DMS79 (cell line): ENCODE results near the gene GGNBP2.

Experiments used
- DNase-seq: peaks from one replicate; lab custom pipeline; 2025; lab: John Stamatoyannopoulos, UW

The GGNBP2 gene

DNA sequence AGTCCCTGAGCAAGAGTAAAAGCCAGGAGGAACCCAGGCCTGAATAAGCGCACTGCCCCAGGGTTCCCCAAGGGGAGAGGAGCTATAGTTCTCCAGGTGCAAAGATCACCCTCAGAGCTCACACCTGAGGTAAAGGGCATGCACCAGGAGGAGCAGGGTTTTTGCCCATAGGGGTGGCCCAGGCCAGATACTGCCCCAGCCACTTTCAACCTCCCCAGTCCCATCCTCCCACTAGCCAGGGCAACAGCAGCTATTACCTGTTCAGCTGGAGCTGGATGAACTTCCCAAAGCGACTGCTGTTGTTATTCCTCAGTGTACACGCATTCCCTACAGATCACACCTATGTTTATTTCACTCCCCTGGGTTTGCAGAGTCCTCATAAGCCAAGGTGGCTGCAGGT, 29.9 kb upstream of the GGNBP2 start:
- DNase-seq: no peak

DNA sequence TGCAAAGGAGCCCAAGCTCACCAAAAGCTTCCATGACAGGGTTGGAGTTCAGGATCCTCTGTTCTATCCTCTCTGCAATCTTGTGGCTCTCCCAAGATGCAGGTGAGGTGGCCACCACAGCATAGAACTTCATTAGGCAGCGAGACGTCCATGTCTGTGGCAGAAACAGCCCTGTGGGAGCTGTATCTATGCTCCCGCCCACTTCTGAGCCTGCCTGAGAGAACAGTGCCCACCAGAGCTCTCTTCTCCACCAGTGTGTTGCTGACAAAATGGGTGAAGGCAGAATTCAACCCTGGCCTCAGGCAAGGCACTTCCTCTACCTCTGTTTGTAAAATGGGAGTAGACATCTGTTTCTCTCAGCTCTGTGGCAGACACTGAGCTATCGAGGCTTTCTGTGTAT, 28.9 kb upstream of the GGNBP2 start:
- DNase-seq: no peak

DNA sequence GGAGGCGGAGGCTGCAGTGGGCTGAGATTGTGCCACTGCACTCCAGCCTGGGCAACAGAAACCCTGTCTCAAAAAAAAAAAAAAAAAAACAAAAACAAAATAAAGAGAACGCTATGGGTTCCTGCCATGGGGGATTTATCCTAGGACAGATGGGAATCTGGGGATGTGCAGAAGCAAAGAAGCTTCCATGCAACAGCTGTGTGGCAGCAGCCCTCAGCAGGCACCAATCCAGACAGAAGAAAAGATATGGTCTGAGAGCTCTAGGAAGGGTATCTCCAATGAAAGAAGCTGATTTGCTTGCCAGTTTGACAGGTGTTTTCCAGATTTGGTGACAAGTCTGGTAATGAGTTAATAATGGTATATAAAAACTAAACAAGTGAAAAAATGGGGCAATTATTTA, 21.6 kb upstream of the GGNBP2 start:
- no peak for DNase-seq

DNA sequence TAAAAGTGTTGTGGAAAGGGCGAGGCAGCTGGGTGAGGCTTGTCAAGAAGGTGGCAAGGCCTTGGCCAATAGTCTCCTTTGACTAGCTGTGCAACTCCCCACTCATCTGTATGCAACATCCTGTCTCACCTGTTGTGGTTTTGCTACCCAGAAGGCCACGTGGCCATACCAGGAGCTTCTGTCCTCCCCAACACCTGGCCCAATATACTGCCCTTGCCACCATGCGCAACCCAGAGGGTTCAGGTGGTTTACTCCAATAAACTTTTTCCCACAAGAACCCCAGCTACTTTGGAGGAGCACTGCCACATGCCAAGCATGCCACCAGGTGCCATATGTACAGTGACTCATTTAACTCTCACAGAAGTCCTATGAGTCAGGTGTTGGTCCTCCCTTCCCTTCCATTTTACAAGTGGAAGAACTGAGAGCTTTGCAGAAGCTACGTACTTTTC, 20.3 kb upstream of the GGNBP2 start:
- DNase-seq: no peak

DNA sequence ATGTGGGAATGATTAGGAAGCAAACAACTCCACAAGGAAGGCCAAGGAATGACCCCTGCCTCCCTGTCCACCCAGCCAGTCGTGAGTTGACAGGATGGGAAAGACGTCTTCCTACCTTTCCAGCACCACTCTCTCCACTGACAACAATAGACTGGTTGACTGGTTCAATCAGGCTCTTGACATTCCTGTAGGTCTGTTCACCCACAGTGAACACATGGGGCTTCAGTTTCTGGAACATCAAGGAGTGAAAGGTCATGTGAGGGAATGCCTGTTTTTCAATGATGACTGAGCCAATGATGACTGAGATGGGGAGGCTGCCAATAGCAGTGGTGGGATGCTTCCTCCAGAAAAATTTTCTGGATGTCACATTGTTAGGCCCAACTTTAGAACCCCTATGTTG, 19.6 kb upstream of the GGNBP2 start:
- DNase-seq: no peak

DNA sequence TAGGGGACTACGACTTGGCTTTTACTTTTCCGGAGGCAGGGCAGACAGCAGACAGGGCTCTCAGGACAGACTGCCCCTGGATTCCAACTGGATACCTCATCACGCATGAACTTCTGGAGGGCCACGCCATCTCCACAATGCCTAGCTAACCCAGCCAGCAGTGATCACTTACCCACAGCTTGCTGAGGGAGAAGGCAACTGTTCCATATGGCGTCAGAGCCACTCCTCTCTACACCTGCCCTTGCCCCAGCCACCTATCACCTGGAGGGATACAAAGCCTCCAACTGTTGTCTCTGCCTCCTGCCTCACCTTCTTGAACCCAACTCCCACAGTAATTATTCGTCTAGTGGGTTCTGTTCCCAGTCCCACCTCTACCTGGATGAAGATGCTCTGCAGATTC, 18.8 kb upstream of the GGNBP2 start:
- no peak for DNase-seq

DNA sequence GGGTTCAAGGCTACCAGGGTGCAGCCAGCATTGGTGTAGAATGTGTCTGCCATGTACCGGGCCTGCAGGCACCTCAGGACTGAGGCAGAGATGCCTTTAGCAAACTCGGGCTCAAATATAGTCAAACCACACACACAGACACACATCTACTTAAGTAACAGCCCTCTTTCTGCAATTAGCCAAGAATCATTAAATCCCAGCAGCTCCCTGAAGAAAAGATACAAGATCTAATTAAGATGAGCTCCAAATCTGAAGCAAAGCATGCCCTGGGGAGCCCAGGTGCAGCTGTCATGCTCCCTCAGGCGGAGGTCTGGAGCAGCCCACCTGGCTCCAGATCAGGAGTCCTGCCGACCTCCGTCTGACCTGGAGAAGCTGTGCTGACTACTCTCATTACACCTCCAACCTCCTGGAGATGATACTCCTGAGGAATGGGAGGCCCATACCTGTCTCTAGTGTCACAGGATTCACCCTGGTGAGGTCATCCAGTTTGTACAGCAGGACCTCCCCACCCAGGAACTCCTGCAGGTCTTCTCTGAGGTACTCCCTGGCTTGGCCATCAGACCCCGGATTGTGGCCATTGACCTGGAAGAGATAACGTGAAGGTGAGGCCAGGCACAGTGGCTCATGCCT, 17.0 kb upstream of the GGNBP2 start:
- no peak for DNase-seq

DNA sequence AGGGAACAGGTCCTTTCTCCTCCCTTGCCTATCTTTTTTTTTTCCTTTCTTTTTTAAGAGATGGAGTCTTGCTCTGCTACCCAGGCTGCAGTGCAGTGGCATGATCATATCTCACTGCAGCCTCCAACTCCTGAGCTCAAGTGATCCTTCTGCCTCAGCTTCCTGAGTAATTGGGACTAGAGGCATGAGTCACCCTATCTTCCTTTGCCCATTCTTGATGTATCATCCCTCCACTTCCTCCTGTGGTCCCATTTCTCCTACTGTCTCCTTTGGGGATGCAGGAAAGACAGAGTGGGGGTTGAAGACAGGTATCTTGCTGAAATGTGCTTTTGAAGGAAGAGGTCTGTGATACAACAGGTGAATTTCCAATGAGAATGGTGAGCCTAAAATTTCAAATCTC, 15.6 kb upstream of the GGNBP2 start:
- no peak for DNase-seq

DNA sequence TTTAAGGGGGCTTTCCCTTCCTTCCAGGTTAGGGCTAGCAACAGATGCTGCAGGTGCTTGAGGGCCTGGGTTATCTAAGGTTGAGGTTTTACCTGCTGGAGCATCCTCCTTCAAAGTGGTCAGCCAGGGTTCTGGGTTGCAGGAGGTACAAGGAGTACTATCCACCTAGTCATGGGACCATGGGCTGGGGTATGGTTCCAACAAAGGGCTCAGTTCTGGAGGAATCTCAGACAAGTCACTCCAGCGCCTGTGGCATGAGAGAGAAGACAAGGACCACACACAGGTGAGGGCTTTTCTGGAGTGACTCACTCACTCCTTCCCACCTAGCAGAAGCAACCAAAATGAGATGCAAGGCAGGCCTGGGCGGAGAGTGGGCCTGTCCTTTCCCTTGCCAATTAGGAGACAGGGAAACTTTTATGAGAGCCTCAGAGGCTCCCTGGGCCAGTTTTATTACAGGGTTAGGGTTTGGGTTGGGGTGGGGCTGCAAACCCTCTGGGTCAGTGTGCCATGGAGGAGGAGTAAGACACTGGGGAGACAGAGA, 12.2 kb upstream of the GGNBP2 start:
- DNase-seq: no peak

DNA sequence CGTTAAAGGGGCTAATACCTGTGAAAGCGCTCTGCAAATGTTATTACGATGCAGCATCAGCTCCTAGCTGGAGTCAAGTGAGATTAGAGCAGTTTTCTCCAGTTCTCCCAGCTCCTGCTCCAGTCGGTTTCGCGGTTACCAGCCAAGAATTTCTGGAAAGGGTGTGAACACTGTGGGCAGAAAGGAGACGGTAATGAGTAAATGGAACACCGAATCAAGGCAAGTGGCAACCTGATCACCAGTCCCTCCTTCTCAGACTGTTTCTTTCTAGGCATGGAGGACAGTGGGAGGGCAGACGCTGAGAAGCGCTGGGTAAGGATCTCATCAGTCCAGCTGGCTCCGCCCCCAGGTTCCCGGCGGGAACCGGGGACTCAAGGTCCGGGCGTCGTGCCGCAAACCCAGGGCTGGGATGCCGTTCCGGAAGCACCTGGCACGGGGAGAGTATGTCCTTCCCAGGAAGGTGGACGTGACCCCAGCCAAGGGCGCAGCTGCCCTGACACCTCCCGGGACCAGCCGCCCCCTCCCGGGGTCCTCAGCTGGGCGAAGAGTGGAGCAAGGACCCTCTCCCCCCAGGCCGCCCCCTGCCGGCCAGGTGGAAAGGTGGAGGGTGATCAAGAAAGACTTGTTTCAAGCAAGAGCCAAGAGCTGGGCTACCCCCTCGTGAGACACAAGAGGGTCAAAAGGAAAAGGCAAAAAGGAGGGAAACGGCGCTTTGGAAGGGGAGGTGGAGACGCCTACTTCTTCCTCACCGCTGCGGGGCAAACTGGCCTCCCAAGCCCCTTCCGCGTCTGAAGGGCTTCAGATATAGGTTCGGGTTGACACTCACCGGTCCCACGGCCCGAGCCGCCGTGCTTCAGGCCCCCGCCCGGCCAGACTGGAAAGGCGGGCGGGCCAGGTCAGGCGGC, 10.5 kb upstream of the GGNBP2 start:
- peak; percentile 79 for DNase-seq

DNA sequence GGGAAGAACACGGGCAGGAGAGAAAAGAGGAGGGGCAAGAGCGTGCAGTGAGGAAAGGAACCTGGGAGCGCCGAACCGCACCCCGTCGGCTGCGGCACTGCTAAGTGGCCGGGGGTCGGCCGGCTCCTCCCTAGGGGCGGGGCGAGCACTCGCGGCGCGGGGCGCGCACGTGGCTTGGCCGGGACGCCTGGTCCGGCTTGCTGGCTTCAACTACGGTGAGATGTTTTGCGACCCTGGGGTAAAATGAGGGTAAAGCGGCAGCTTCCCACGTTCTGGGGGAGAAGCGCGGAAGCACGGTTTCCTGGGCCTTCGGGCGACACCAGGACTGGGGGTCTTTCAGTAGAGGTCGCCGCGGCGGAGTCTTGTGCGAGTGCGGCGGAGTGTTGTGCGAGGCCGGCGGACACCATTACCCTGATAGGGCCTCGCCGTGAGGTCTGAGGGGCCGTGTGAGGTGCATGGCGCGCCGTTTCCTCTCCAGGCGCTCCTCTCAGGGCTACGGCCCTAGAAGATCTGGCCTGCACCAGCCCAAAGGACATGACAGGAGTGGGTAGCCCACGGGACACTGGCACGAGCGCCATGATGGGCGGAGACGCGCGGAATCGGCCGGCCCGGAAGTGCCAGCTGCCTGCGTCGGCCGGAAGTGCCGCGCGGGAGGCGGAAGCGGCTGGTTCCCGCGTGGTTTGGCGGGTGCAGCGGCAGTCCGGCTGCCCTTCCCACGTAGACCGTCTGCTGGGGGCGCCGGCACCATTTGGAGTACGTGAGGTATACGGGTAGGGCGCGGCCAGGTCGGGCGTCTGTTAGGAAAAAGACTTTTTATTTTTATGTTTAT, 9.7 kb upstream of the GGNBP2 start, which contains the start of the genes MYO19 and PIGW:
Gene MYO19 (minus strand): TSS at position 29 of the 829 bp plus-strand sequence. CDS start 2,330 bp downstream, outside the sequence.
Gene PIGW (plus strand): TSS at position 148 of the 829 bp plus-strand sequence. CDS start 2,115 bp downstream, outside the sequence.
- peak; percentile 86 for DNase-seq

DNA sequence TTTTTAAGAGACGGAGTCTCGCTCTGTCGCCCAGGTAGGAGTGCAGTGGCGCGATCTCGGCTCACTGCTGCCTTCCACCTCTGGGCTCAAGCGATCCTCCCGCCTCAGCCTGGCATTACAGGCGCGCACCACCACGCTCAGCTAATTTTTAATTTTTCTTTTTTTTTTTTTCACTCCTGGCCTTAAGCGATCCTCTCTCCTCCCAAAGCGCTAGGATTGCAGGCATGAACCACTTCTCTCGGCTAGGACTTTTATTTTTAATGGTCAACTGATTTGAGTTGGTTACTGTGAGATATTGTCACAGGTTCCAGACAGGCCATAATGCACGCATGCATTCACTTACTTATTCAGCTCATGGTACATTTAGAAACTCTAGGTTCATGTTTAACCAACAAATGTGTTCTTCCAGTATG, 9.0 kb upstream of the GGNBP2 start:
- no peak for DNase-seq

DNA sequence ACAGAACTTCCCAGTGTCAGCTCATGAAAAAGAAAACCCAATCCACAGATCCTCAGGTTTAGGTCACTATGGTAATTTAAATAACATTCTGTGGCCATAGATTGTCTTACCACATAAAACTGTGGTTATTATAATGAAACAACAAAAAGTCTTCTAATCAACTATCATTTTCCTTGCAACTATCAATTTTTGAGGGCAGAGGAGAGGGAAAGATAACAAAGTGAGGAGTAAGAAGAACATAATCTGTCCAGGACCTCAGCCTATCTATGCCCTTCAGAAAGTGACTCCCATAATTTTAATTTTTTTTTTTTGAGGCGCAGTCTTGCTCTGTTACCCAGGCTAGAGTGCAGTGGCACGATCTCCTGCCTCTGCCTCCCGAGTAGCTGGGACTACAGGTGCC, 4.0 kb upstream of the GGNBP2 start:
- DNase-seq: no peak

DNA sequence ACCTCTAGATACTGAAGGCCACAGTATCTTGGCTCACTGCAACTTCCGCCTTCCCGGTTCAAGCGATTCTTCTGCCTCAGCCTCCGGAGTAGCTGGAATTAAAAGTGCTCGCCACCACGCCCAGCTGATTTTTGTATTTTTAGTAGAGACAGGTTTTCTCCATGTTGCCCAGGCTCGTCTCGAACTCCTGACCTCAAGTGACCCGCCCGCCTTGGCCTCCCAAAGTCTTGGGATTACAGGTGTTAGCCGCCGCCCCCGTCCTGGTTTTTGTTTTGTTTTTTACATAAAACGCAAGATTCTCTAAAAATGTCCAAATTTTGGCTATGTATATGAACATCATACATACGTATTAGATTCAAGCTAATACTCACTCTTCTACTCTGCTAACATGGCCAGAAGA, 2.0 kb upstream of the GGNBP2 start:
- DNase-seq: no peak

DNA sequence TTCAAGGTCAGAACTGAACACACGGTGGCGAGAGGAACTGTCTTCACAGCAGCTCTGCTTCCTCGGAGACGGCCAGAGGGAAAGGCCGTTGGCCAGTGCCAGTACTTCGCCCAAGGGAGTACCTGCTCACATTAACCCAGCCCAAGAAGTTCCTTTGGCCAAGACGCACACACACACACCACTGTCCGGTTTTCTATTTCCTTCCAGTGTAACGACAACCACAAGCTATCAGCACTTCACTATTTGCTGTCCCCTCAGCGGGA, 744 bp upstream of the GGNBP2 start:
- peak; percentile 37 for DNase-seq

DNA sequence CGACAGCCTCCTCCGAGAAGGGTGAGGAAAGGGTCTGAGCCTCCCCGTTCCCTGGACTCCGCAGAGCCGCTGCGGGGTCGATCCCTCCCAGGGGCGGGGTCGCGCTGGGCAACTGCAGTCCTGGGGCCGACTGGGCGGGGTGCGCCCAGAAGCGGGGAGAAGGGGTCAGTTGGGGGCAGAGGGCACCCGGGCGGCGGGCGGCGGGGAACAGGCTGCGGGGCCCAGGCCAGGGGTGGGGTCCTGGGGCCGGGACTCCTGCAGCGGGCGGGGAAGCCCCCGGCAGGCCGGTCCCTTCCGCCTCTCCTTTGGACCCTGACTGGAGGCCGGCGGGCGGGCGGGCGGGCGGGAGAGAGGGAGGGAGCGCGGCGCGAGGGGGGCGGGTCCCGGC, 352 bp downstream of the GGNBP2 start:
- DNase-seq: no peak

DNA sequence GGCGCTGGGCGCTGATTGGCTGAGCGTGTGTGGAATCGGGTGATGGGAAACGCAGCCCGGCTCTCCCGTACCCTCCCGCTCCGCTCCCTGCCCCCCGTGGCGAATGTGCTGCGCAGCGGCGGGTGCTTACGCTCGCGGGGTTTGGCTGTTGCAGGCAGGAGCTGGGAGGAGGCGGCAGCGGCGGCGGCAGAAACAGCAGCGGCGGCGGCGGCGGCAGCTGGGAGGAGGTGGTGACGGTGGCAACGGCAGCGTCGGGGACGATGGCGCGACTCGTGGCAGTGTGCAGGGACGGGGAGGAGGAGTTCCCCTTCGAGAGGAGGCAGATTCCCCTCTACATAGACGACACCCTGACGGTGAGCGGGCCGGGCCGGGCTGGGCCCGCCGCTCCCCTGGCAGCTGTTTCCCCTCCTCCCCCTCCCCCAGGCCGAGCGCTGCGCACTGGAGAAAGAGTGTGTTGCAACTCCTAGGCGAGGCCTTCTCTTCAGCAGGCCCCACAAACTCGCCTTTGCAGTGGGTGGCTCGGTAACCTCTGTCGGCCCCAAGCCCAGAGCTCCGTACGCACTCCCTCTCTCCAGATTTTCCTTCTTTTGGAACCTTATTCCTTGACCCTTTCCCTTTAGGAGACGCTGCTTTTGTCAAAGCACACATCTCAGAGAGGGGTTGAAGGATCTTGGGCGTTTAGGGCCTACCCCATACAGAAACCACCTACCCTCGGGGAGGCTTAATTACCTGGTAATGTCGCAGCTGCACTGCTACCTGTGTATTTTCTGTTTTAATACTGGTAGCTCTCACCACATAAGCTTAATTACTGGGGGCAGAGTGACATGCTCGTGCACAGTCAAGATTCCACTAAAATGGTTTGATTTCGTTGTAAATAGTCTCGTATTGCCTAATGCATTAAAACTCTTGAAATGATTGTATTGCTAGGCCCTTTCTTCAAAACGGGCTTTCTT, 1.0 kb downstream of the GGNBP2 start:
- peak; percentile 93 for DNase-seq

DNA sequence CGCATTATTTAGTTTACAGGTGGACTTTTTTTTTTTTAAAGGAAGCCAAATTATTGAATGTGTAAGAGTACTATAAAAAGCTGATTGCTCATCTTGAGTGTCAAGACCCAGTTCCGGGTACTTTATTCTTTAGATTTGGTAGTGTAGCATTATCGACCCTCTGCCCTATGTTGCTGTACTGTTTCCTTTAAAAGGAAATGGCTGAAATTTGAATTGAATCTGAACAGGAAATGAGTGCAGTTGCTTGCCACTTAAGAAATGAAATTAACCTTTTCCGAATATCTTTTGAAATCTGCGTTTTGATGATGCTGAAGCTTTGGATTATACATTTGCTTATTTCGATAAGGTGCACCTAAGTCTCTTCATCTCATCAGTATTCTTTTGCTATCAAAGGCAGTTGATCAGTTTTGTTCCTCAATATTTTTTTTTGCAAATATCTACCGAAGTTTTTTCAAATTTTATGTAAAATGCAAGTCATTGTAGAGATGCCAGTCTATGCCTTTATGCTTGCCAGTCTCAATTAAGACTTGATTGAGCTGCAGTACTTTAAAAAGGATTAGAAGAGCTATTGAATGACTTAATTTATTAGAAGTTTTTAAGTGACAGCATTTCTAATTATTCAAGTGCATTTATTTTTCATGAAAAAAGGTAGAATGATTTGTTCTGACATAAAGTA, 1.8 kb downstream of the GGNBP2 start:
- no peak for DNase-seq

DNA sequence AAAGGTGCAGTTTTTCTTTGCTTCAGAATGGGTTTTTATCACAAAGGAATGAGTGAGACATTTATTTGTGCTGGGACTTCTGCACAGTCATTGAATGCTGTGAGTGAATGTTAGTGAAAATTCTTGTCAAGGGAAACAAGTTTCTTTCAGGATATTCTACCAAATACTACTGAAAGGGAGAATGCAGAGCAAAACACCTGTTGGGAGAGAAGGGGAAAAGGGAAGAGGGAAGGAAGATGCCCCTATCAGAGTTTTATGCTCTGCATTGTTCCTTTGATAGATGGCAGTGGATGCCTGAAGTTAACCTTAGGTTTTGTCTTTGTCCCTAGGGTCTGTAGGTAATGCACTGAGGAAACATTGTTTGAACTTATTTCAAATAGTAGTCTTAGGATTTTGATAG, 3.1 kb downstream of the GGNBP2 start:
- DNase-seq: no peak
